Peyer's patch (tissue), 4 donors: ENCODE data around the gene CYP4F3. TPM values are rescaled to one million over a fixed set of nuclear protein-coding genes. Genes with fewer than 3 reads are reported as not detected.
"Not testable (repeated sequence)": the region's sequence is repeated elsewhere in the genome, so short reads cannot be mapped to it uniquely, and the experiment has no call there.

Experiments used
- DNase-seq, 3 donors: peaks; one replicate each; pipeline ENCODE4 v3.0.0-alpha.2; 2017 to 2019
- H3K27ac ChIP-seq, 4 donors: fragments of 200-600 bp; sonication (generic); one replicate each; pipeline ENCODE4 v1.5.1; 2016 to 2019
- H3K27me3 ChIP-seq, 2 donors: fragments of 200-600 bp; sonication (generic); one replicate each; pipeline ENCODE4 v1.5.1; 2019
- H3K36me3 ChIP-seq, 3 donors: fragments of 200-600 bp; sonication (generic); one replicate each; pipeline ENCODE4 v1.5.1; 2016 to 2019
- H3K4me1 ChIP-seq, 4 donors: fragments of 200-600 bp; sonication (generic); one replicate each; pipeline ENCODE4 v1.5.1; 2016 to 2019
- H3K4me3 ChIP-seq, 4 donors: fragments of 200-600 bp; sonication (generic); 1 replicate in 3 of 4; 2 replicates in 1 of 4; pipeline ENCODE4 v1.5.1; 2016 to 2019; ENCODE audit warnings: mild to moderate bottlenecking in 1 of 4
- H3K9me3 ChIP-seq, 4 donors: fragments of 200-600 bp; sonication (generic); one replicate each; pipeline ENCODE4 v1.5.1; 2016 to 2019; ENCODE audit warnings: mild to moderate bottlenecking in 1 of 4
- POLR2A ChIP-seq, 2 donors: fragments of 450-650 bp; IDR thresholded peaks; one replicate each; pipeline ENCODE4 v1.5.1; 2017; ENCODE audit warnings: antibody characterized with exemption in 2 of 2, mild to moderate bottlenecking in 2 of 2, moderate library complexity in 2 of 2
- total RNA-seq, 4 donors: library from RNA; depleted of rRNA; stranded (reverse); fragments of >200 nt; gene quantifications; one replicate each; pipeline ENCODE4 v1.1.0, GENCODE V29; 2016
- TF ChIP-seq, protein P1 (sequence below), 6 experiments: fragments of 450-650 bp in 4 of 6; fragments of 200-600 bp in 2 of 6; sonication (generic) in 1 of 6; IDR thresholded peaks; one replicate each; pipeline ENCODE4 v1.5.1; 2017 to 2019; ENCODE audit warnings: antibody characterized with exemption in 6 of 6, mild to moderate bottlenecking in 3 of 6, moderate library complexity in 1 of 6

The CYP4F3 gene
- total RNA-seq = 100 to 1,000 TPM in 1 of 4 donors, 10 to 100 TPM in 3; 23.9 to 164 (median 73.9) TPM

- peak within 1 kb of the TSS in 3 of 4 donors; percentile 70 to 95 (median 90) for H3K27ac ChIP-seq
- H3K4me3 ChIP-seq = peak within 1 kb of the TSS in 2 of 4 donors; percentile 32 to 51
- H3K9me3 ChIP-seq = no peaks in the 10 kb centered on the region
- peak in 2 of 3 donors; percentile 95 to 98 for DNase-seq
- TF ChIP-seq POLR2A (IDR thresholded peaks at IDR 0.05) = peak in 1 of 2 donors; percentile 51
- TF ChIP-seq, protein P1, sequence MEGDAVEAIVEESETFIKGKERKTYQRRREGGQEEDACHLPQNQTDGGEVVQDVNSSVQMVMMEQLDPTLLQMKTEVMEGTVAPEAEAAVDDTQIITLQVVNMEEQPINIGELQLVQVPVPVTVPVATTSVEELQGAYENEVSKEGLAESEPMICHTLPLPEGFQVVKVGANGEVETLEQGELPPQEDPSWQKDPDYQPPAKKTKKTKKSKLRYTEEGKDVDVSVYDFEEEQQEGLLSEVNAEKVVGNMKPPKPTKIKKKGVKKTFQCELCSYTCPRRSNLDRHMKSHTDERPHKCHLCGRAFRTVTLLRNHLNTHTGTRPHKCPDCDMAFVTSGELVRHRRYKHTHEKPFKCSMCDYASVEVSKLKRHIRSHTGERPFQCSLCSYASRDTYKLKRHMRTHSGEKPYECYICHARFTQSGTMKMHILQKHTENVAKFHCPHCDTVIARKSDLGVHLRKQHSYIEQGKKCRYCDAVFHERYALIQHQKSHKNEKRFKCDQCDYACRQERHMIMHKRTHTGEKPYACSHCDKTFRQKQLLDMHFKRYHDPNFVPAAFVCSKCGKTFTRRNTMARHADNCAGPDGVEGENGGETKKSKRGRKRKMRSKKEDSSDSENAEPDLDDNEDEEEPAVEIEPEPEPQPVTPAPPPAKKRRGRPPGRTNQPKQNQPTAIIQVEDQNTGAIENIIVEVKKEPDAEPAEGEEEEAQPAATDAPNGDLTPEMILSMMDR (IDR thresholded peaks at IDR 0.05) = peak in 1 of 6 experiments; percentile 4
- H3K27me3 ChIP-seq = no peaks in the 10 kb centered on the region
- peaks cover 0 to 19% (median 0%) of the 10 kb centered on the region in 4 donors for H3K4me1 ChIP-seq
- H3K36me3 ChIP-seq = no peaks in the 10 kb centered on the region
Observed at GRCh38 chr19:15640294-15640903, at the start of gene CYP4F3. Gene CYP4F3, plus strand, starts transcription at chr19:15640897. Its CDS starts 519 bp downstream, at chr19:15641416.

GRCh38 chr19:15591796-15592195, 48.9 kb upstream of the CYP4F3 start:
- DNase-seq = no peak
- no peak overlapping the region for H3K4me3 ChIP-seq
- no peaks in the 10 kb centered on the region for H3K36me3 ChIP-seq
- no peaks in the 10 kb centered on the region for H3K9me3 ChIP-seq
- no peaks in the 10 kb centered on the region for H3K4me1 ChIP-seq
- no peak overlapping the region for H3K27ac ChIP-seq
- no peaks in the 10 kb centered on the region for H3K27me3 ChIP-seq
- TF ChIP-seq, protein P1 (IDR thresholded peaks at IDR 0.05) = no peak
- no peak for TF ChIP-seq POLR2A (IDR thresholded peaks at IDR 0.05)

DNA sequence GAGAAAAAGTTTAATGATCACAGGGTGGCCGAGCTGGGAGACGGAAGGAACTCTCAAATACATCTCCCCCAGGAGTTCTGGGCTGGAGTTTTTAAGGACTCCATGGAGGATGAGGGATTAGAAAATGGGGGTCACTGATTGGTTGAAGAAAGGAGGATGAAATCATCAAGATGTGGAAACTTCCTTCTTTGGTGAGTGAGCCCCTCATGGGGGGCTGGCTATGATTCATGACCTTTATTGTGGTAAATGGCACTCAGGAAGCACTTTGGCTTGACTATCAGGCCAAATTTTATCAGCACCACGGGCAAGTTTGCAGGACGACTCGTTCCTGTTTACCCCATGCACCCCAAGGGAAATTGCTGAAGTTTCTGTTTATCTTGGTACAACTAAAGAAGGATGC, 48.2 kb upstream of the CYP4F3 start:
- H3K4me1 ChIP-seq, H3K9me3 ChIP-seq, H3K27me3 ChIP-seq, H3K36me3 ChIP-seq, DNase-seq, H3K4me3 ChIP-seq, H3K27ac ChIP-seq: not testable (repeated sequence)

GRCh38 chr19:15593766-15594165, 46.9 kb upstream of the CYP4F3 start:
- H3K27me3 ChIP-seq, H3K9me3 ChIP-seq, H3K36me3 ChIP-seq, H3K4me1 ChIP-seq, H3K27ac ChIP-seq, H3K4me3 ChIP-seq: not testable (repeated sequence)
- peak in 1 of 3 donors; percentile 10 for DNase-seq

GRCh38 chr19:15595069-15595468, 45.6 kb upstream of the CYP4F3 start:
- no peaks in the 10 kb centered on the region for H3K36me3 ChIP-seq
- H3K4me3 ChIP-seq = no peak overlapping the region
- TF ChIP-seq POLR2A (IDR thresholded peaks at IDR 0.05) = no peak
- TF ChIP-seq, protein P1 (IDR thresholded peaks at IDR 0.05) = no peak
- H3K27me3 ChIP-seq = no peaks in the 10 kb centered on the region
- H3K27ac ChIP-seq = no peak overlapping the region
- no peaks in the 10 kb centered on the region for H3K4me1 ChIP-seq
- H3K9me3 ChIP-seq = no peaks in the 10 kb centered on the region
- no peak for DNase-seq

GRCh38 chr19:15607978-15608925, 32.4 kb upstream of the CYP4F3 start:
- not testable (repeated sequence) for H3K4me3 ChIP-seq, H3K36me3 ChIP-seq, H3K9me3 ChIP-seq, H3K27ac ChIP-seq, H3K27me3 ChIP-seq, DNase-seq, H3K4me1 ChIP-seq

DNA sequence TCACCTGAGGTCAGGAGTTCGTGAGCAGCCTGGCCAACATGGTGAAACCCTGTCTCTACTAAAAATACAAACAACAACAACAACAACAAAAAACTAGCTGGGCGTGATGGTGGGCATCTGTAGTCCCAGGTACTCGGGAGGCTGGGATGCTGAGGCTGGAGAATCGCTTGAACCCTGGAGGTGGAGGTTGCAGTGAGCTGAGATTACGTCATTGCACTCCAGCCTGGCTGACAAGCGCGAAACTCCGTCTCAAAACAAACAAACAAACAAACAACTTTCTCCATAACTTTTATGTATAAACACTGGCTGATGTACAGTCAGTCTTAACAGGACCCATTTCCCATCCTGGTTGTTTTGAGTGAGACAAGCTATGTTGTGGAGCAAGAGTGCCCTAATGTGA, 31.4 kb upstream of the CYP4F3 start:
- DNase-seq = no peak
- no peaks in the 10 kb centered on the region for H3K36me3 ChIP-seq
- no peaks in the 10 kb centered on the region for H3K4me1 ChIP-seq
- no peaks in the 10 kb centered on the region for H3K27me3 ChIP-seq
- no peak for TF ChIP-seq POLR2A (IDR thresholded peaks at IDR 0.05)
- TF ChIP-seq, protein P1 (IDR thresholded peaks at IDR 0.05) = no peak
- H3K4me3 ChIP-seq = no peak overlapping the region
- H3K9me3 ChIP-seq = no peaks in the 10 kb centered on the region
- no peak overlapping the region for H3K27ac ChIP-seq
